Germinal center (tissue), 1 donor: Measurements from ENCODE around the gene KCNJ15.
"Not testable (repeated sequence)": the region's sequence is repeated elsewhere in the genome, so short reads cannot be mapped to it uniquely, and the experiment has no call there.

Experiments
- DNase-seq: peaks from one replicate; pipeline ENCODE4 v3.0.0; 2012; ENCODE audit warnings: mixed read lengths, low spot score

The KCNJ15 gene

DNA sequence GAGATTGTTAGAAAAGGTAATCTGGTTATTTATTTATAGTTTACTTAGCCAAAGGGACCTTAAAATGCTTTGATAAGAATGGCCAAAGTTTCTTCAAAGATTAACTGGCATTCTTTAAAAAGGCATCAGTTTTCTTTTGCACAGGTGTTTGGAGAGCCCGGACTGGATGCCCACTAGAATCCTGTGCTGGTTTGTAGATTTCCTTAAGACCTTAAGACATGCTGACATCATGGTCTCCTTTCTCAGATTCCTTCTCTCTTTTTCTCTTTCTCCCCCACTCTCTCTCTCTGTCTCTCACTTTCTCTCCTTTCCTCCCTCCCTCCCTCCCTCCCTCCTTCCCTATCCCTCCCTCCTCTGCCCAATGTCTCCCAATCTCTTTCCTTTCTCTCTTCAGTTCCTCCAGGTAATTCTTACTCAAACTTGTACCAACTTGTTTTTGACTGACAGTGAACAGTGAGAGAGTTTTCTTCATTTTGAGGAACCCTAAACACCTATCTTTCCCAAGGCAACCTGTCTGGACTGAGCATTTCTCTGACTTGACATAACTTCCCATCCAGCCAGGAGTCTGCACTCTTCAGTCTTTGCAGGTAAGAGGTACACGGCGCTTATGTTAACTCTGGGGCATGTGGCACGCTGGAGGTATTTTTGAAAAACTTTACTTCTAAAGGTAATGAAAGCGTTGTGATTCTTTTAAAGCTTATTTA lies at the start of gene KCNJ15:
Gene KCNJ15, plus strand, starts transcription at position 393 of the 704 bp plus-strand sequence. CDS start 42,271 bp downstream, outside the sequence.
- no peak for DNase-seq

DNA sequence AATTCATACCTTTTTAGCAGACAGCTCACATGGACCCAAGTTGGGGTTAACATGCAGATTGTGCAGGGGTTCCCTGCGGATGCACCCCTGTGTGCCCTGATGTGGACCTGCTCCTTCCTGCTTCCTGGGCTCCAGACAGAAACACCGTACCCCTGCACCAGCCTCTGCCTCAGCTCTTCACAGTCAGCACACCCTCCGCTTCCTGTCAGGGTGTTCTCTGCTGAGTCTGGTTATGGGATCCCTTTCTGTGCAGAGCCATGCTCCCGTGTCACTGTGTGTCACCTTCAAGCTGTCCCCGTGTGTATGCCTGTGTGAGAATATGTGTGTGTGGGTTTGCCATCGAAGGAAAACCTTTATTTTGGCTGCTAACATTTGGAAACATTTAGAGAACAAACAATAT lies 48.7 kb upstream of the KCNJ15 start:
- no peak for DNase-seq

DNA sequence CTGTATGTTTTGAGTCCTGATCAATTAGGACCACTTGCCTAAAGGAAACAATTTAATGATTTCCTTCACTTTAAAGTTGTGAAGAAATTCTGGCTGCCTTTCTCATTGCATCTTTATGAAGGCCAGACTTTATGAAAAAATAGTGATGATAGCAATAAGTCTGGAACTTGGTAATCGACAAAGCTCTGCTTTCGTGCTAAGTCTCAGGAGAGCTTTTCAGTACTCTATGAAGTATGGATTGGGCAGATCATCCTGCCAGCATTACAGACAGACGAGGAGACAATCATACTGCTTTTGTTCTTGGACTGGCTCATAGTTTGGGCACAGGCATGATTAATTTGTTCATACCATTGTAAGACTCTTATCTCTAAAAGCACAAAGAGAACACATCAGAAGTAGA lies 45.5 kb upstream of the KCNJ15 start:
- DNase-seq: no peak

DNA sequence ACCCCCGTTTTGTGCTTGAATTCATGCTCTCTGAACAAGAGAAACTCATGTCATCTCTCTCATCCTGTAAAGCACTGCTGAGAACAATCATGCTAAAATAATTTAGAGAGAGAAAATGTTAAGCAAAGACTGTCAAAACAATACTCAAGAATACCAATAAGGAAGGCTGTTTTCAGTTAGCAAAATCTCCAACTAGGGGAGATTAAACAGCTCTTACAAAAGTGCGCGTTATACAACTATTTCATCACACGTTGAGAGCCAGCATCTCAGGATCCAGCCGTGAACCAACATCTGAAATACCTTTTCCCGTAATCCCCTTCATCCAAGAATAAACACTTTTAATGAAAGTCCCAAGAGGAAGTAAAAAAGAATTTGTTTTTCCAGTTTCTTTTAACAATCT lies 44.1 kb upstream of the KCNJ15 start:
- DNase-seq: no peak

DNA sequence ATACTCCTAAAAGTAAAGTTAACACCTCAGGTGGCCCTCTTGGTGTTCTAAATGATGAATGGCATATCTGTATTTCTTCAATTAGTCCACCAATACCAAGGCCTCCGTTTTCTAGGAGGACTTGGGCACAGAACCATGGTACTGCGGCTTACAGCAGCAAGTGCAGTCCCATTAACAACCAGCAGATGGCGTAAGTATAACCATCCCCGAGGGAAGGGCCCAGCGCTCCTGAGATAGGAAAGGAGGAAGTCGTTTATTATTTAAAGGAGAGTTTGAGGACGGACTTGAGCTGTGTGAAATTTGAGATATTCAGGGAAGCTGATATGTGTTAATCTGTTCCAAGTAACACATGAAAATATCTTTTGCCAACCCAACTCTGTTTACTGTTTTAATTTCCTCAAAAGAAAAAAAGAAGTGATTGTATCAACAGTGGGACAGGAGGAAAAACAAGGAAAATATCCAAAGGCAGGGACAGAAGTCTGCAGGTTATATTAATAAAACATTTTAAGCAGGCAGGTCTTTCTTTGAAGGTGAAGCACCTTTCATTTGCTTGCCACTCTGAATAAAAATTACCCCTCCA lies 37.7 kb upstream of the KCNJ15 start:
- DNase-seq: peak; percentile 54

DNA sequence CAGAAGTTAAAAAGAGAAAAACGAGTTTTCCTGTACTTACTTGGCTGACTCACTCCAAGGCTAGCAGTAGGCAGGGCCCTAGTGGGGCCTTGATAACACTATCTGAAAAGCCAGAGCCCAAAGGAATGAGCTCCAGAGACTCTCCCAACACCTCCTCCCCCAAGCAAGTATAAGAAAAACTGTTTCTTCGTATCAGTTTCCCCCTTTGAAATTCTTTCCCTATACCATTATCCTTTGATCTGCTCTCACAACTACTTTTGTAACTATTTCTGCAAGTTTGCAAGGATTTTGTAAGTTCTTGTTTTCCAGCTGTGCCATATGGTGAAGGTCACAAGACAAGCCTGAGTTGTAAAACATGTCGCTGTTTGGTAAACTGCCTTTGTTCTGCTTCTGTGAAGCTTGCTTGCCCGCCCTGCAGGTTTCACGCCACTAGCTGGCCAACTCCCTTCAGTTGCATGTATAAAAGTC lies 36.5 kb upstream of the KCNJ15 start:
- no peak for DNase-seq

DNA sequence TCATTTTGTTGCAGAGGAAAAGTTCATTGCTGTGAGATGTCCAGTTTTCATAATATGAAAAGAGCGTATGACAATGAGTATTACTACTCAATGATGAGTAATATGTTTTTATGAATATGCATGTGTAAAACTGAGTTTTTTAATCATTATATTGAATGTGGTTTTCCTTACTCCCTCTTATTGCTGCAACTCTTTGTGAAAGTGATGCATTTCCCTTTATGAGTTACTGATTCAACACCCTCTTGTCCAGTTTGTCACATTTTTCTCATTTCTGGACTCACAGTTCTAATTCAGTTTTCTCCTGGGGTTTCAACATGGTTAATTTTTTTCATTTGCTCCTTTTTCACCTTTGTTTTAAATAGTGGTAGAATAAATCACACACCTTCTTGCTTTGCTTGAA lies 35.2 kb upstream of the KCNJ15 start:
- no peak for DNase-seq

DNA sequence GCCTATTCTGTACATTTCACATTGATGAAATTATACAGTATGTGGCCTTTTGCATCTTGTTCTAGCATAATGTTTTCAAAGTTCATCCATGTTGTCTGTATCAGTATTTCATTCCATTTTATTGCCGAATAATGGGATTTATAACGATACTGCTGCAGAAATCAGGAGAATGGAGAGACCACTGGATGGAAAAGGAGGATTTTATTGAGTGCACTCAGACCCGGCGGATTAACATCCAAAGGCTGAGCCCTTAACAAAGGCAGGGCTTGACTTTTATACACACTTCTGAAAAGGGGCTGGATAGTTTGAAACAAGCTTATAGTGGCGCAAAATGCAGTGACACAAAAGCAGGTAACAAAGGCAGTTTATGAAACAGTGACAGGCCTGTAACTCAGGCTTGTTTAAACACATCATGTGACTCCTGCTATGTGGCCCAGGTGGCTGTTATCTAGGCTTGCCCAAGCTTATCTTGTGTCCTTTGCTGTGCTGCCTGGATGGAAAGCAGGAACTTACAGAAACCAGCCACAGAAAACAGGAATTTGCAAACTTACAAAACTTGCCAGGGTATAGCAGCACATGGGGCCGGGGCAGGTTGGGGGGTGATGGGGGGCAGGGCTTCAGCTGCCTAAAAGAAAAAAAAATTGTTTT lies 32.8 kb upstream of the KCNJ15 start:
- DNase-seq: no peak

DNA sequence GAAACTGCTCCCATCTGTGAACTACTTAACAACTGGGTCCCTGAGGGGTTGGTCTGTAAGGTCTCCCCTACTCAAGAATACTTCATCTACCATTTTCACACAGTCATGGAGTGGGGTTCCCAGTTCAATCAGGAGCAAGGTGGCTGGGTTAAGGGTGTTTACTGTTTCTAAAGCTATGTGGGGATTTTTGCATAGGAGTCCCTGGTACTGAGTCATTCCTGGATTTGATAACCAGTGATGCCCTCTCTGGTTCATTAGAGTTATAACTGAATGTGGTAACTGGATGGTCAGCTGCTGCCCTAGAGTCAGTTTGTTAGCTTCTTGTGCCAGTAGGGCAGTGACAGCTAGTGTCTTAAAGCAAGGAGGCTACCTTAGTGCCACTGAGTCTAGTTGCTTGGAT lies 29.4 kb upstream of the KCNJ15 start:
- no peak for DNase-seq

DNA sequence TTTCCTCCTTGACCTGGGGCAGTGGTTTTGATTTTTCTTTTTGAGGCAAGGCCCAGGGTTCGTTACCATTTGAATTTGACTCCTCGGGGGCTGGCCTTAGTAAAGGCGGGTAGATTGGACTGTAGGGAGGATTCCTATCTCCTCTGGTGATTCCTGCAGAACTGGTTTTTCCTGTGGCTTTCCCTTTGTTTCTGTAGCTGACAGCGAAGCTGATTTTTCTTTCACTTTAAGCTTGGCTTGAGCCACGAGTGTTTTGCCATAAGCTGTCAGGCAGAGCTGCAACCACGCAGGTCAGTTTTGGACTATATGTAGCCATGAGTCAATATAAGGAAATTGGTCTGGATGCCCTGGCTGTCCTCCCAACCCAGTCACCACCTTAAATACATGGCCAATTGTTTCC lies 28.7 kb upstream of the KCNJ15 start:
- DNase-seq: no peak

DNA sequence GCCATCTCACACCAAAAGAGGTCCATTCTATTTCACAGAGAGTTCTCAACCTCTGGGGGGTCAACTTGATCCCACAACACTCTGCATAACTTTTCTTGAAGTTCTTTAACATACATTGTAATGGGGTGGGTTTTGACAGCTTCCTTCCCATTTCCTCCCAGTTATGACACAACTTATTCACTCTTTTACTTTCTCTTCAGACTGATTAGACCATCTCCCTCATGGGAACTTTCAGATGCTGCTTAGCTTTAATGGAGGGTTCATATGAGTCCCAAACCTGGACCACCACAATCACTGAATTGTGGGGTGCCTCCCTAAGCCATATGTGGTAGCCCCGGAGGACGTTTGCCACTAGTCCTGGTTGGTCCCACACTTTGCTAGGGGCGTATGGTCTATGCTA lies 28.3 kb upstream of the KCNJ15 start:
- no peak for DNase-seq

DNA sequence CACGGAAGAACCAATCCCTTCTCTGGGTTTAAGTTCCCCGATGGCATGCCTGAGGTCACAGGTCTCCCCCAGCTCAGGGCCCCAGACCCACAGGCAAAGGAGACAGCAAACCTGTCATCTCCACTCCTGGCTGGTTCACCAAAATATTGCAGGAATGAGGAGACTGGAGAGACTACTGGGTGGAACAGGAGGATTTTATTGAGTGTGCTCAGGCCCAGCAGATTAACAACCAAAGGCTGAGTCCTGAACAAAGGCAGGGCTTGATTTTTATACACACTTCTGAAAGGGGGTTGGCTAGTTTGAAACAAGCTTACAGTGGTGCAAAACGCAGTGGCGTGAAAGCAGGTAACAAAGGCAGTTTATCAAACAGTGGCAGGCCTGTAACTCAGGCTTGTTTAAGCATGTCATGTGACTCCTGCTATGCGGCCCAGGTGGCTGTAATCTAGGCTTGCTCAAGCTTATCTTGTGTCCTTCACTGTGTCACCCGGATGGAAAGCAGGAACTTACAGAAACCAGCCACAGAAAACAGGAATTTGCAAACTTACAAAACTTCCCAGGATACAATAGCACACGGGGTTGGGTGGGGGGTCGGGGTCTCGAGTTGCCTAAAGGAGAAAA lies 27.4 kb upstream of the KCNJ15 start:
- no peak for DNase-seq

DNA sequence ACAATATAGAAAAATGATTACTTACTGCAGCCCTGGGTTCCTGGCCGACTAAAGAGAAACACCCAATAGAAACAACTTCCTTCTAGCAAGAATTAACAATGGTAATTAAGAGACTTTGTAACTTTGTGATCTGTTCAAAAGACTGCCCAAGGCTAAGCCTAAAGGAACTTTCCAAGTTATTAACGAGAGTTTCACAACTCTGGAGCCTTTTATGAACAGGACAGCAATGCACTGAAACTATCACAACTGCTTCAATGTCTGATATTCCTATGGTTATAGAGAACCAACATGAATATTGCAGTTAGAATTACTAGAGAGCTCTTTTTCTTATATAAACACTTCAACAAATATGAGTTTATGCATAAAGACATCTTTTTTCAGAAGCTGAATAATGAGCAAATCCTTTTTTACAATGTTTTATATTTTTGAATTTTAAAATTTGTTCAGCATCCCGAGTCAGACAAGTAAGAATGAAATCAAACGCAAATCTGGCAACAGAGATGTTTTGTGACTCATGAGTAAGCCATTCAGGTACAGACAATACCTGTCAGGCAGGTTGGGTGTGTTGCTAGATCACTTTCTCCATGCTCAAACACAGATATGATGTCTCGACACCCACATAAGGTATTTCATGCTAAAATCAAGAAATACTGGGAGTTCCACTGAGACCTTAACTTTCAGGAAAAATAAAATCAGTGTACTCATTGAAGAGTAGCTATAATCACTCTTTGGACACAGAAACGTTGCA lies 22.2 kb upstream of the KCNJ15 start:
- DNase-seq: no peak

DNA sequence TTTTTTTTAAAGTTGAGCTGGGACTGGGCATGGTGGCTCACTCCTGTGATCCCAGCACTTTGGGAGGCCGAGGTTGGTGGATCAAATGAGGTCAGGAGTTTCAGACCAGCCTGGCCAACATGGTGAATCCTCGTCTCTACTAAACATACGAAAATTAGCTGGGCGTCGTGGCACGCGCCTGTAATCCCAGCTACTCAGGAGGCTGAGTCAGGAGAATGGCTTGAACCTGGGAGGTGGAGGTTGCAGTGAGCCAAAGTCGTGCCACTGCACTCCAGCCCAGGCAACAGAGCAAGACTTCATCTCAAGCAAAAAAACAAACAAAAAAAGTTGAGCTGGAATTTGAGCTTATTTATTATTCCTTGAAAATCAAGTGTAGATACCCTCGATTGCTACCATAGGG lies 21.5 kb upstream of the KCNJ15 start:
- not testable (repeated sequence) for DNase-seq

DNA sequence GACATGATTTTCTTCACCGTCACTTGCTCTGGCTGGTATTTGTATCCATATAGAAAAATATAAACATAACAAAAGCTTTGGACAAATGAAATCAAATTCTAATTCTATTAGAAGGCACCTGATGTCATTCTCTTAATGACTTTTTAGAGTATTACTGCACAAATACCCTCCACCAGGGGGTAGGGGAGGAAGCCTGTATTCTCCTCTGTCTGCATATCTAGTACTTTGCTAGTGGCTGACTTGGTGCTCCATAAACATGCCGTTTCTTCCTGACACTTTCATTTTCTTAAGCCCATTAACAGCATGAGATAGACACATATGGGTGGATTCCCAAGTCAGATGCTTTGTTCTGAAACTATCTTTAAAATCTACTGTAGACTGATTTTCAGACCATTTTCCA lies 20.6 kb upstream of the KCNJ15 start:
- no peak for DNase-seq

DNA sequence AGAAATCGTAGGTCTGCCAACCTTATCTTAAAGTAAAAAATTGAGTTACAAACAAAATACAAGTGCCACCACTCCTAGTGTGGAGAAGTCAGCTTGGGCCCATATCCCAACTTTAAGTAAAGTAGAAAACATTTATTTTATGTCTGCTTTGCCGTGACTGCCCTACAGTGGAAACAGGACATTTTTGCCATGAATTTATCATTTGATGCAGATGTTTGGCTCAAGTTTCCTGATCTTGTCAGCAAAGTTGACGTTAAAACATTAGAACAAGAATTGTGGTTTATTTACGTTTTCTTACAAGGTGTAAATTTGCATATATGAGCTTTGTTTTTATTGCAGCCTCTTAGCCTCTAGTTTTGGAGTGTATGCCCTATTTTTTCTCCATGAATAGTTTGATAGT lies 17.1 kb upstream of the KCNJ15 start:
- DNase-seq: no peak

DNA sequence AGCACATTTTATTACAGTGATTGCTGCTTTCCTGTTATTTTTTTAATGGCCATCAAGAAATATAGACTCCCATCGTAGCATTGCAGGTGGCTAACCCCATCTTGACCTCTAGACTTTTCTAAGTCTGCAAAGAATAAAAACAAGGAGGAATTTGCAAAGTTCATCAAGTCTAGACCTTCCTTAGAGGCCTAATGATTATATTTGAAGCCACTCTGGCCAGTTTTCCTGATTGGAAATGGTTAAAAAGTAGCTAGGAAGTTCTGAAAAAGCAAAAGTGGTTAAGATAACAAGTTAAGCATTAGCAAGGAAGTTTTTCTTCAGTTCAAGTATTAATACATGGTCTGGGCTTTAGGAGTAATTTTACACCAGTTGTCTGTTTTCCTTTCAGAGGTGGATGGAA lies 16.7 kb upstream of the KCNJ15 start:
- no peak for DNase-seq

DNA sequence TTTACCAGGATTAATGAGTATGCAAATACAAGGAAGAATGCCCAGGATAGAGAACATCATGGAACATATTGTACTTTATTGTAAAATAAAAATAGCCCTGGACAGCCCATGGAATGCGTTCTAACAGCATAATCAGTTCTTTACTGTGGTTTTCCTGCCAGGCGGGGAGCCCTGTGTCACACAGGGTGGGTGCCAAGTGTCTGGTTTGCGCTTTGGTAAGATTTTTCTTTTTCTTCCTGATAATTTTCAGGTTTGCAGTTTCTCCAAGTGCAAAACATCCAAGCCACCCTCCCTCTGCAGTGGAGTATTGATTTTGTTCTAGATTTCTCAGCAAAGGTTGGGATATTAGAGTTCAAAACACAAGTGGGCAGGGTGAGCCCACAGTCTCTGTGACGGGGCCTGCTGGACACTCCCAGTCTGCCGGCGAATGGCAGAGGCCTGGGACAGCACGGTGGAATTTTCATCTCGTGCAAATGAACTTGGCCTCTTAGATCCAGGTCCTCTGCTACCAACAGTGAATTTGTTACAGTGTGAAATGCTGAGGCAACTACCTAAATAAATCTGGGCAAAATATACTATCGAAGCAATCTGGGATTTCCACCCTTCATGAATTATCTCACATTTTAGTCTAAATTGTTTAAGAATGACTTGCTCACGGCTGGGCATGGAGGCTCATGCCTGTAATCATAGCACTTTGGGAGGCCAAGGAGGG lies 15.6 kb upstream of the KCNJ15 start:
- DNase-seq: no peak

DNA sequence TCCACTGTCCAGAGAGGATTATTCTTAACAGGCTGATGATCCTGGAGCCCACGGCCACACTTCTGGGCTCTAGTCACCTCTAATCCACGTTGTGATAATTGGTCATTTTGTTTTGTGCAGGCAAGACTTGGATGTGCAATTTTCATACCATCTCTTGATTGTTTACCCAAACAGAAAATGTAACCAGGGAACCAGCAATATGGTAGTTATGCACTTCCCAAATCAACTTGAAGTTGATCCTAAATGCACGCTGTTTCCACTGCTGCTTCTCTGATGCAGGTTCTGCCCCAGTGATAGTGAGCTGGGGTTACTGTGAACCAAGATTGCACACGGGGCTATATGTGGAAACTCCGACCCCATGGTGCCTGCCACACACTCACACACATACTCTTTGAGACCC lies 14.7 kb upstream of the KCNJ15 start:
- DNase-seq: no peak

DNA sequence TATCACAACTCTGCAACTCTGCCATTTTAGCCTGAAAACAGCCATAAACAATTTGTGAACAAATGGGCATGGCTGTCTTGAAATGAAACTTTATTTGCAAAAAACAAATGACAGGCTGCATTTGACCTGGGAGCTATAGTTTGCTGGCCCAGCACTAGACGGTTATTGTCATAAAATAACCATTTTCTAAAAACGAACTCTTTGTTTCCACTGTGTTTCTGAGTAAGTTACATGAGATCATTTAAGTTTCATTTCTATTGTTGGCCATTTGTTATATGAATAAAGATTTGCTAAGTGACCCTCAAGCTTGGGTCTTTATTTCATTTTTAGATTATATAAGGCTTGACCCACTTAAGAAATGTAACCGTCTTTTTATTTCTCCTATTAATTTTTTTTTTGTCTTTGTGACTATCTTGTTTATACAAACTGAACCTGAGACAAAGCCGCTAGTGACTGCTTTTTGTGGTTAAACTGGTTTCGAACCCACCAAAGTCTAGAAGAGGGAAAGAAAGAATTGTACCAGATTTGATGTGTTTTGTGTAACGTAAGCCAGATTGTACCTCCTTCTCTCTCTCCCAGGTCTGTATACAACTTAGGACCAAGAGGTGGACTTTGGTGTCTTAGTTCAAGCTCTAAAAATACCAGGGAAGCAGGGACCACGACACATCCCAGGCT lies 12.9 kb upstream of the KCNJ15 start:
- DNase-seq: no peak

DNA sequence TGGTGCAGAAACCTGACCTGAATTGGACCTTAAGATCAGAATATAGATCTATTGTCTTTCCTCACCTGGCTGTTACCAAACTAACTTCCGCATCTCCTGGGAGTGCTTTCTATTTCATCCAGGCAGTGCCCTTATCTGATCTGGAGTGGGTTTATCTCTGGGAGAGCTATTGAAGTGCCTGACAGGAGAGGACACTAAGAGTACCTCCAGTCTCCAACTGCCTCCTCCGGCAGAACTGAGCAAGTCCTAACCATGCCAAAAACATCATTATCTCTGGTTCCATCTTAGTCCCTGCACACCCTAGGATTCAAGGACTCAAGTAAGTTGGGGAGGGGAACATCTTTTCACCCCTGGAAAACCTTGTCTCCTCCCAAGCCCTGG lies 12.4 kb upstream of the KCNJ15 start:
- no peak for DNase-seq
